B cell (primary cell): ENCODE results near the gene TTC22.

Experiments used
- EZH2 ChIP-seq: IDR thresholded peaks from 2 replicates; pipeline ENCODE4 v1.6.1; 2012; ENCODE audit warnings: borderline replicate concordance, low read depth, mild to moderate bottlenecking, moderate library complexity, low read length; ENCODE audit not compliant: insufficient read depth, poor library complexity, severe bottlenecking
- TF ChIP-seq, protein P1 (sequence below): fragments of 200-600 bp; IDR thresholded peaks from one replicate; pipeline ENCODE4 v1.8.0; 2022; ENCODE audit warnings: antibody characterized with exemption, mild to moderate bottlenecking

DNA sequence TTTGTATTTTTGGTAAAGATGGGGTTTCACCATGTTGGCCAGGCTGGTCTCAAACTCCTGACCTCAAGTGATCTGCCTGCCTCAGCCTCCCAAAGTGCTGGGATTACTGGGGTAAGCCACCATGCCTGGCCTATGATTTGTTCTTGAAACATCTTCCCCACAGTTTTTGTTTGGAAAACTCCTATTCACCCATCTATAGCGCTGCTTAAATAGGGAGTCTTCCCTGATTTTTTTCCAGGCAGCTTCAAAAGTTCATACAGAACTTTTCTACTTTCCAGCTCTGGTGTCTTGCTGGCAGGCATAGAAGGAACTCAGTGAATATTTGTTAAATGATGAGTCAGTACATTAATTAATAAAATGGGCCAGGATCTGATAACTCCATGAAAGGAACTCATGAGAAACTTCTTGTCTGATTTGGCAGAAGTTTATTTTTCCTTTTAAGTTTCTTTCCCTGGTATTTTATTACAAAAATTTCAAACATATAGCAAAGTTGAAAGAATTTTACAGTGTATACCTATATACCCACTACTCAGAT lies 33.0 kb upstream of the TTC22 start:
- TF ChIP-seq, protein P1, sequence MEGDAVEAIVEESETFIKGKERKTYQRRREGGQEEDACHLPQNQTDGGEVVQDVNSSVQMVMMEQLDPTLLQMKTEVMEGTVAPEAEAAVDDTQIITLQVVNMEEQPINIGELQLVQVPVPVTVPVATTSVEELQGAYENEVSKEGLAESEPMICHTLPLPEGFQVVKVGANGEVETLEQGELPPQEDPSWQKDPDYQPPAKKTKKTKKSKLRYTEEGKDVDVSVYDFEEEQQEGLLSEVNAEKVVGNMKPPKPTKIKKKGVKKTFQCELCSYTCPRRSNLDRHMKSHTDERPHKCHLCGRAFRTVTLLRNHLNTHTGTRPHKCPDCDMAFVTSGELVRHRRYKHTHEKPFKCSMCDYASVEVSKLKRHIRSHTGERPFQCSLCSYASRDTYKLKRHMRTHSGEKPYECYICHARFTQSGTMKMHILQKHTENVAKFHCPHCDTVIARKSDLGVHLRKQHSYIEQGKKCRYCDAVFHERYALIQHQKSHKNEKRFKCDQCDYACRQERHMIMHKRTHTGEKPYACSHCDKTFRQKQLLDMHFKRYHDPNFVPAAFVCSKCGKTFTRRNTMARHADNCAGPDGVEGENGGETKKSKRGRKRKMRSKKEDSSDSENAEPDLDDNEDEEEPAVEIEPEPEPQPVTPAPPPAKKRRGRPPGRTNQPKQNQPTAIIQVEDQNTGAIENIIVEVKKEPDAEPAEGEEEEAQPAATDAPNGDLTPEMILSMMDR, result no peak
- no peak for TF ChIP-seq EZH2
